Measurements from ENCODE around the gene EPC1. TPM values are rescaled to one million over a fixed set of nuclear protein-coding genes. Genes with fewer than 3 reads are reported as not detected.
A peak's percentile ranks its signal among the peaks of the same experiment; 100 is the strongest.

EPC1 gene, protein sequence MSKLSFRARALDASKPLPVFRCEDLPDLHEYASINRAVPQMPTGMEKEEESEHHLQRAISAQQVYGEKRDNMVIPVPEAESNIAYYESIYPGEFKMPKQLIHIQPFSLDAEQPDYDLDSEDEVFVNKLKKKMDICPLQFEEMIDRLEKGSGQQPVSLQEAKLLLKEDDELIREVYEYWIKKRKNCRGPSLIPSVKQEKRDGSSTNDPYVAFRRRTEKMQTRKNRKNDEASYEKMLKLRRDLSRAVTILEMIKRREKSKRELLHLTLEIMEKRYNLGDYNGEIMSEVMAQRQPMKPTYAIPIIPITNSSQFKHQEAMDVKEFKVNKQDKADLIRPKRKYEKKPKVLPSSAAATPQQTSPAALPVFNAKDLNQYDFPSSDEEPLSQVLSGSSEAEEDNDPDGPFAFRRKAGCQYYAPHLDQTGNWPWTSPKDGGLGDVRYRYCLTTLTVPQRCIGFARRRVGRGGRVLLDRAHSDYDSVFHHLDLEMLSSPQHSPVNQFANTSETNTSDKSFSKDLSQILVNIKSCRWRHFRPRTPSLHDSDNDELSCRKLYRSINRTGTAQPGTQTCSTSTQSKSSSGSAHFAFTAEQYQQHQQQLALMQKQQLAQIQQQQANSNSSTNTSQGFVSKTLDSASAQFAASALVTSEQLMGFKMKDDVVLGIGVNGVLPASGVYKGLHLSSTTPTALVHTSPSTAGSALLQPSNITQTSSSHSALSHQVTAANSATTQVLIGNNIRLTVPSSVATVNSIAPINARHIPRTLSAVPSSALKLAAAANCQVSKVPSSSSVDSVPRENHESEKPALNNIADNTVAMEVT
- polyA plus RNA-seq (2011; rRNA removed) (47.2 and 53.9 TPM in 2 replicates), polyA plus RNA-seq (2017; fragmentation: RNase III; extraction: RNeasy Plus Mini Kit Qiagen cat#74134 plus additional on column Dnase treatment) (13.5 to 14.7 TPM (median 14.6 TPM) in 3 replicates), polyA minus RNA-seq (2011; rRNA and poly(A)+ RNA removed) (65.8 and 67.0 TPM in 2 replicates)
- 35.4 and 37.6 TPM in 2 replicates for polyA plus RNA-seq (2012; cell fraction: cytosol; rRNA removed)
- polyA plus RNA-seq (2012; cell fraction: nucleus; rRNA removed): 44.9 and 55.2 TPM in 2 replicates

DNA sequence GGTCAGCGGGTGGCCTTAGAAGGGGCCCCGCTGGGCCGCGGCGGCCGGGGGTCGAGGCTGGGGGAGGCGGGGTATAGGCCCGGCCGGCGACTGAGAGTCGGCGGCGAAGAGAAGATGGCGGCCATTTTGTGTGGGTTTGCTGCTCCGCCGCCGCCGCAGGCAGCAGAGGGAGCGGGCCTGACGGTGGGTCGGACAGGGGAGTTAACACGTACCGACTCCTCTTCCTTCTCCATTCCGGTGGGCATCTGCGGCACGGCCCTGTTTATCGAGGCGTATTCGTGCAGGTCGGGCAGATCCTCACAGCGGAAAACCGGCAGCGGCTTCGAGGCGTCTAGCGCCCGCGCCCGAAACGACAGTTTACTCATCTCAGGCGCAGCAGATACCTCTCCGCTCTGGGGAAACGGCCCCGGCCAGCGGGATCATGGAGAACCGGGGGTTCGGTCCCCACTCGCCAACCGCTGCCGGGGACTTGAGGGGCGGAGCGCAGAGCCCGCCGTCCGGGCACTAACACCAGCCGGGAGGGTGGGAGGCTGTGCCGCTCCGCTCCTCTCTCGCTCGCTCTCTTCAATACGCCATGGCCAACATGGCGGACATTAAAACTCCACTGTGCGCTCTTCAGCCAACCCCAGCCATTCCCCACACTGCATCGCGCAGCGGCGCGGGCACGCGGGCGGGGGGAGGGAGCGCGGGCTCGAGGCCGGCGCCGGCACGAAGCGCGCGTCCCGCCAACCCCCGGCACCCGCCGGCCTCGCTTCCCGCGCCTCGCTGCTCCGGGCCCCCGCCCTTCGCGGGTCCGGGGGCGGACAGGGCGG, at the start of gene EPC1:
TSS of gene EPC1 (minus strand) at position 608 of the 812 bp plus-strand sequence. CDS start at position 365, 243 bp downstream.
- ChIA-PET POLR2A (interaction anchor here (1.0 to 1.2 kb wide), 2 partner anchors 136 to 418 kb away, joined by 4 read pairs; partner anchors contain the start of gene ARHGAP12), CTCF (interaction anchor here (0.6 to 11.6 kb wide), 28 partner anchors 11 to 662 kb away, joined by 3 to 118 read pairs (median 5); no protein-coding TSS in a partner anchor)
- DNase-seq (ENCODE audit: low read depth in 1 of 2, low spot score in 1 of 2): peak; percentile 90 to 91
- FAIRE-seq: no peak
- under 1% methylated on average over 36 of the region's 97 CpGs for WGBS (ENCODE audit: missing lambda C conversion rate)
- H3K4me3 ChIP-seq: peak within 1 kb of the TSS; percentile 78
- H3K4me1 ChIP-seq: peaks cover 54% of the 10 kb centered on the region; the same call in 2 of the 3 replicates
- ATAC-seq: peak; percentile 86 to 87
- H3K9me3 ChIP-seq: no peaks in the 10 kb centered on the region
- peak within 1 kb of the TSS; percentile 93 for H3K4me2 ChIP-seq
- H3K27ac ChIP-seq: peak within 1 kb of the TSS; percentile 99 to 100
- TF ChIP-seq, protein P1, sequence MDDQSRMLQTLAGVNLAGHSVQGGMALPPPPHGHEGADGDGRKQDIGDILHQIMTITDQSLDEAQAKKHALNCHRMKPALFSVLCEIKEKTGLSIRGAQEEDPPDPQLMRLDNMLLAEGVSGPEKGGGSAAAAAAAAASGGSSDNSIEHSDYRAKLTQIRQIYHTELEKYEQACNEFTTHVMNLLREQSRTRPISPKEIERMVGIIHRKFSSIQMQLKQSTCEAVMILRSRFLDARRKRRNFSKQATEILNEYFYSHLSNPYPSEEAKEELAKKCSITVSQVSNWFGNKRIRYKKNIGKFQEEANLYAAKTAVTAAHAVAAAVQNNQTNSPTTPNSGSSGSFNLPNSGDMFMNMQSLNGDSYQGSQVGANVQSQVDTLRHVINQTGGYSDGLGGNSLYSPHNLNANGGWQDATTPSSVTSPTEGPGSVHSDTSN (IDR thresholded peaks at IDR 0.05): no peak; the same call in none of the 2 replicates
- TF ChIP-seq KDM1A (IDR thresholded peaks at IDR 0.05; ENCODE audit: low read depth) (no peak), MAZ (IDR thresholded peaks at IDR 0.05; ENCODE audit: borderline replicate concordance, low read depth, low read length) (no peak; the same call in 1 of the 2 replicates), HDAC2 (IDR thresholded peaks at IDR 0.05) (no peak), JUN (IDR thresholded peaks at IDR 0.05) (peak; percentile 73 to 77; a peak in 4 of 5 replicates), HEYL (CRISPR knock-in tag; IDR thresholded peaks at IDR 0.05) (no peak), FOSB (CRISPR knock-in tag; IDR thresholded peaks at IDR 0.05) (no peak), FOSL2 (IDR thresholded peaks at IDR 0.05) (no peak), FOSL2 (CRISPR knock-in tag; IDR thresholded peaks at IDR 0.05) (peak; percentile 22; the same call in 1 of the 2 replicates), GATA3 (IDR thresholded peaks at IDR 0.05; ENCODE audit: borderline replicate concordance) (no peak), TP53 (CRISPR knock-in tag; IDR thresholded peaks at IDR 0.05) (peak; percentile 72; the same call in 1 of the 2 replicates), HOXB13 (CRISPR knock-in tag; IDR thresholded peaks at IDR 0.05; ENCODE audit: low read depth) (no peak; the same call in 1 of the 2 replicates), BHLHE40 (IDR thresholded peaks at IDR 0.05; ENCODE audit: low read depth, low read length) (no peak), ZFP36 (IDR thresholded peaks at IDR 0.05; ENCODE audit: borderline replicate concordance, partially characterized antibody) (no peak), EHF (CRISPR knock-in tag; IDR thresholded peaks at IDR 0.05) (no peak), HOXB5 (CRISPR knock-in tag; IDR thresholded peaks at IDR 0.05) (peak; percentile 60; the same call in 1 of the 2 replicates), PHF8 (IDR thresholded peaks at IDR 0.05; ENCODE audit: borderline replicate concordance, low read depth) (peak; percentile 98), RARB (CRISPR knock-in tag; IDR thresholded peaks at IDR 0.05) (no peak; the same call in 1 of the 2 replicates), RAD21 (conservative IDR thresholded peaks at IDR 0.05 in 1 of 2, IDR thresholded peaks at IDR 0.05 in 1 of 2) (no peak), RFX5 (IDR thresholded peaks at IDR 0.05) (no peak), NPAS2 (CRISPR knock-in tag; IDR thresholded peaks at IDR 0.05; ENCODE audit: borderline replicate concordance) (no peak), NFE2L2 (conservative IDR thresholded peaks at IDR 0.05; ENCODE audit: low read length) (no peak), NR3C1 (IDR thresholded peaks at IDR 0.05) (no peak), CEBPB (IDR thresholded peaks at IDR 0.05) (no peak), CBX2 (IDR thresholded peaks at IDR 0.05; ENCODE audit: borderline replicate concordance, low read depth) (no peak), JUNB (IDR thresholded peaks at IDR 0.05) (no peak), MYC (IDR thresholded peaks at IDR 0.05; ENCODE audit: borderline replicate concordance, low read length) (no peak; the same call in 1 of the 2 replicates)
- TF ChIP-seq, protein P2, sequence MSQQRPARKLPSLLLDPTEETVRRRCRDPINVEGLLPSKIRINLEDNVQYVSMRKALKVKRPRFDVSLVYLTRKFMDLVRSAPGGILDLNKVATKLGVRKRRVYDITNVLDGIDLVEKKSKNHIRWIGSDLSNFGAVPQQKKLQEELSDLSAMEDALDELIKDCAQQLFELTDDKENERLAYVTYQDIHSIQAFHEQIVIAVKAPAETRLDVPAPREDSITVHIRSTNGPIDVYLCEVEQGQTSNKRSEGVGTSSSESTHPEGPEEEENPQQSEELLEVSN (IDR thresholded peaks at IDR 0.05; ENCODE audit: borderline replicate concordance, low read depth): peak; percentile 78
- TF ChIP-seq, protein P3, sequence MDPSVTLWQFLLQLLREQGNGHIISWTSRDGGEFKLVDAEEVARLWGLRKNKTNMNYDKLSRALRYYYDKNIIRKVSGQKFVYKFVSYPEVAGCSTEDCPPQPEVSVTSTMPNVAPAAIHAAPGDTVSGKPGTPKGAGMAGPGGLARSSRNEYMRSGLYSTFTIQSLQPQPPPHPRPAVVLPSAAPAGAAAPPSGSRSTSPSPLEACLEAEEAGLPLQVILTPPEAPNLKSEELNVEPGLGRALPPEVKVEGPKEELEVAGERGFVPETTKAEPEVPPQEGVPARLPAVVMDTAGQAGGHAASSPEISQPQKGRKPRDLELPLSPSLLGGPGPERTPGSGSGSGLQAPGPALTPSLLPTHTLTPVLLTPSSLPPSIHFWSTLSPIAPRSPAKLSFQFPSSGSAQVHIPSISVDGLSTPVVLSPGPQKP (IDR thresholded peaks at IDR 0.05; ENCODE audit: low read depth, low read length): no peak
- TF ChIP-seq, protein P4, sequence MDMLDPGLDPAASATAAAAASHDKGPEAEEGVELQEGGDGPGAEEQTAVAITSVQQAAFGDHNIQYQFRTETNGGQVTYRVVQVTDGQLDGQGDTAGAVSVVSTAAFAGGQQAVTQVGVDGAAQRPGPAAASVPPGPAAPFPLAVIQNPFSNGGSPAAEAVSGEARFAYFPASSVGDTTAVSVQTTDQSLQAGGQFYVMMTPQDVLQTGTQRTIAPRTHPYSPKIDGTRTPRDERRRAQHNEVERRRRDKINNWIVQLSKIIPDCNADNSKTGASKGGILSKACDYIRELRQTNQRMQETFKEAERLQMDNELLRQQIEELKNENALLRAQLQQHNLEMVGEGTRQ (IDR thresholded peaks at IDR 0.05): no peak
- TF ChIP-seq, protein P5, sequence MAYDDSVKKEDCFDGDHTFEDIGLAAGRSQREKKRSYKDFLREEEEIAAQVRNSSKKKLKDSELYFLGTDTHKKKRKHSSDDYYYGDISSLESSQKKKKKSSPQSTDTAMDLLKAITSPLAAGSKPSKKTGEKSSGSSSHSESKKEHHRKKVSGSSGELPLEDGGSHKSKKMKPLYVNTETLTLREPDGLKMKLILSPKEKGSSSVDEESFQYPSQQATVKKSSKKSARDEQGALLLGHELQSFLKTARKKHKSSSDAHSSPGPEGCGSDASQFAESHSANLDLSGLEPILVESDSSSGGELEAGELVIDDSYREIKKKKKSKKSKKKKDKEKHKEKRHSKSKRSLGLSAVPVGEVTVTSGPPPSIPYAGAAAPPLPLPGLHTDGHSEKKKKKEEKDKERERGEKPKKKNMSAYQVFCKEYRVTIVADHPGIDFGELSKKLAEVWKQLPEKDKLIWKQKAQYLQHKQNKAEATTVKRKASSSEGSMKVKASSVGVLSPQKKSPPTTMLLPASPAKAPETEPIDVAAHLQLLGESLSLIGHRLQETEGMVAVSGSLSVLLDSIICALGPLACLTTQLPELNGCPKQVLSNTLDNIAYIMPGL (CRISPR knock-in tag; IDR thresholded peaks at IDR 0.05; ENCODE audit: borderline replicate concordance): no peak

Measured in A549 (cell line).